SK-N-SH (cell line): ENCODE results near the gene PPID. TPM values are rescaled to one million over a fixed set of nuclear protein-coding genes. Genes with fewer than 3 reads are reported as not detected.

Experiments
- CTCF ChIA-PET: fragments of 300-600, 350-600 bp; formaldehyde crosslinking; extraction: SDS; loops from one replicate; lab custom pipeline; 2021; lab: Yijun Ruan, JAX
- POLR2A ChIA-PET: fragments of 350-600 bp; sonication (Branson Sonifier 250); formaldehyde crosslinking; extraction: SDS; loops from one replicate; lab custom pipeline; 2020; ENCODE audit warnings: antibody characterized with exemption, inconsistent platforms; lab: Yijun Ruan, JAX
- DNase-seq: peaks from one replicate; pipeline ENCODE4 v3.0.0; 2012
- H2AFZ ChIP-seq: fragments of 200-600 bp; sonication (generic); 2 replicates; pipeline ENCODE4 v1.8.1; 2016; ENCODE audit warnings: antibody characterized with exemption, mild to moderate bottlenecking, low read depth
- H3F3A ChIP-seq: fragments of 200-600 bp; sonication (generic); replicated peaks from 2 replicates; pipeline ENCODE3; 2016; ENCODE audit warnings: antibody characterized with exemption, mild to moderate bottlenecking; ENCODE audit not compliant: insufficient read depth
- H3K27ac ChIP-seq, 2 experiments: fragments of 200-500 bp in 1 of 2; fragments of 200-600 bp in 1 of 2; sonication (Bioruptor generic) in 1 of 2; sonication (generic), shearing (Covaris generic) in 1 of 2; 2 replicates each; pipeline versions ENCODE4 v1.5.1 to v1.6.1; 2014 to 2016; ENCODE audit warnings: low read depth in 2 of 2, inconsistent platforms in 1 of 2, low read length in 1 of 2, mild to moderate bottlenecking in 1 of 2, mixed read lengths in 1 of 2
- H3K27me3 ChIP-seq: fragments of 200-600 bp; sonication (generic), shearing (Covaris generic); 2 replicates; pipeline ENCODE4 v1.6.1; 2016; ENCODE audit warnings: mixed run types; ENCODE audit not compliant: insufficient read depth
- H3K36me3 ChIP-seq, 2 experiments: fragments of 200-500 bp in 1 of 2; fragments of 200-600 bp in 1 of 2; sonication (Bioruptor generic) in 1 of 2; sonication (generic) in 1 of 2; replicated peaks in 1 of 2; 2 replicates each; pipeline versions ENCODE3 to v1.5.1; 2014 to 2016; ENCODE audit warnings: low read length in 1 of 2, mild to moderate bottlenecking in 1 of 2; ENCODE audit not compliant: insufficient read depth in 2 of 2, control insufficient read depth in 1 of 2
- H3K4me1 ChIP-seq, 2 experiments: fragments of 200-500 bp in 1 of 2; fragments of 200-600 bp in 1 of 2; sonication (Bioruptor generic) in 1 of 2; sonication (generic), shearing (Covaris generic) in 1 of 2; 2 replicates each; pipeline versions ENCODE4 v1.5.1 to v1.6.1; 2014 to 2016; ENCODE audit warnings: low read depth in 1 of 2, low read length in 1 of 2, mixed run types in 1 of 2; ENCODE audit not compliant: insufficient read depth in 2 of 2, control insufficient read depth in 1 of 2
- H3K4me2 ChIP-seq: fragments of 200-600 bp; sonication (generic), shearing (Covaris generic); 2 replicates; pipeline ENCODE4 v1.6.1; 2017; ENCODE audit warnings: mixed run types
- H3K4me3 ChIP-seq, 2 experiments: fragments of 200-500 bp in 1 of 2; fragments of 200-600 bp in 1 of 2; sonication (Bioruptor generic) in 1 of 2; sonication (generic), shearing (Covaris generic) in 1 of 2; 2 replicates each; pipeline versions ENCODE4 v1.5.1 to v1.8.1; 2014 to 2016; ENCODE audit warnings: low read depth in 2 of 2, inconsistent platforms in 1 of 2, low read length in 1 of 2, mild to moderate bottlenecking in 1 of 2, mixed read lengths in 1 of 2, moderate library complexity in 1 of 2
- H3K79me2 ChIP-seq: fragments of 200-600 bp; sonication (generic); 2 replicates; pipeline ENCODE4 v1.8.1; 2017; ENCODE audit warnings: mild to moderate bottlenecking; ENCODE audit not compliant: insufficient read depth
- H3K9ac ChIP-seq: fragments of 200-600 bp; sonication (generic); 2 replicates; pipeline ENCODE4 v1.6.1; 2017; ENCODE audit warnings: mixed run types
- H3K9me2 ChIP-seq: fragments of 200-600 bp; sonication (generic); 2 replicates; pipeline ENCODE4 v1.6.1; 2017; ENCODE audit warnings: mixed run types
- H3K9me3 ChIP-seq: fragments of 200-600 bp; sonication (generic); 2 replicates; pipeline ENCODE4 v1.6.1; 2017; ENCODE audit warnings: mixed run types, mild to moderate bottlenecking, moderate library complexity
- H4K20me1 ChIP-seq: fragments of 200-600 bp; sonication (generic); 2 replicates; pipeline ENCODE4 v1.6.1; 2017; ENCODE audit warnings: mild to moderate bottlenecking, mixed run types; ENCODE audit not compliant: insufficient read depth
- CHD2 ChIP-seq: fragments of 150-350 bp; IDR thresholded peaks from 2 replicates; pipeline ENCODE4 v1.6.1; 2018; ENCODE audit warnings: low read length; ENCODE audit not compliant: partially characterized antibody
- ELF1 ChIP-seq: IDR thresholded peaks from 2 replicates; pipeline ENCODE4 v1.4.0; 2012
- FOSL2 ChIP-seq: IDR thresholded peaks from 2 replicates; pipeline ENCODE4 v1.4.0; 2012; ENCODE audit warnings: low read depth, mild to moderate bottlenecking, moderate library complexity, borderline replicate concordance
- GABPA ChIP-seq: IDR thresholded peaks from 2 replicates; pipeline ENCODE4 v1.4.0; 2012; ENCODE audit warnings: low read depth, mild to moderate bottlenecking
- GATA2 ChIP-seq: sonication (generic); formaldehyde crosslinking; IDR thresholded peaks from 2 replicates; pipeline ENCODE4 v1.5.0; 2020; ENCODE audit warnings: mild to moderate bottlenecking, missing genetic modification reagents
- IRF3 ChIP-seq: fragments of 150-350 bp; IDR thresholded peaks from 2 replicates; pipeline ENCODE4 v1.6.1; 2016; ENCODE audit warnings: mild to moderate bottlenecking, low read depth, low read length
- JUND ChIP-seq: IDR thresholded peaks from 2 replicates; pipeline ENCODE4 v1.4.0; 2012
- MAX ChIP-seq: IDR thresholded peaks from 2 replicates; pipeline ENCODE4 v1.4.0; 2012; ENCODE audit warnings: low read depth
- MEF2A ChIP-seq: IDR thresholded peaks from 2 replicates; pipeline ENCODE4 v1.4.0; 2012; ENCODE audit warnings: low read depth, borderline replicate concordance
- NRF1 ChIP-seq: IDR thresholded peaks from 2 replicates; pipeline ENCODE4 v1.6.1; 2012; ENCODE audit warnings: low read depth, mild to moderate bottlenecking, low read length
- PBX3 ChIP-seq: IDR thresholded peaks from 2 replicates; pipeline ENCODE4; 2012
- POLR2AphosphoS5 ChIP-seq: IDR thresholded peaks from 2 replicates; pipeline ENCODE4 v1.6.1; 2012; ENCODE audit warnings: low read depth, low read length
- RCOR1 ChIP-seq: fragments of 150-350 bp; IDR thresholded peaks from 2 replicates; pipeline ENCODE4 v1.6.1; 2017; ENCODE audit warnings: antibody characterized with exemption, low read length
- REST ChIP-seq: IDR thresholded peaks from 2 replicates; pipeline ENCODE4 v1.6.1; 2012; ENCODE audit warnings: mild to moderate bottlenecking, low read depth, low read length, moderate library complexity
- RFX5 ChIP-seq: IDR thresholded peaks from 2 replicates; pipeline ENCODE4 v1.6.1; 2012; ENCODE audit warnings: mild to moderate bottlenecking, improper control_type of control experiment, low read length
- SIN3A ChIP-seq: IDR thresholded peaks from 2 replicates; pipeline ENCODE4 v1.6.1; 2012; ENCODE audit warnings: low read depth, mild to moderate bottlenecking, low read length, moderate library complexity, borderline replicate concordance
- TCF12 ChIP-seq: IDR thresholded peaks from 2 replicates; pipeline ENCODE4 v1.4.0; 2012
- TEAD4 ChIP-seq: IDR thresholded peaks from 2 replicates; pipeline ENCODE4 v1.4.0; 2012; ENCODE audit warnings: mild to moderate bottlenecking, borderline replicate concordance; ENCODE audit not compliant: insufficient read depth
- WGBS: methylation state at CpG from one replicate; pipeline ENCODE4 v1.1.6; 2017; ENCODE audit warnings: low lambda C conversion rate; 5-methylcytosine and 5-hydroxymethylcytosine counted together
- polyA plus RNA-seq, 3 experiments: library from polyadenylated mRNA; depleted of rRNA; stranded (reverse); fragments of >200 nt; gene quantifications; 2 replicates each; pipeline ENCODE4 v1.2.3, GENCODE V29; 2012

Gene PPID
- polyA plus RNA-seq, 1 of the 3 experiments (the other 2 are of a cell fraction) = 20.2 TPM

- DNase-seq = no peak
- Histone ChIP-seq H4K20me1 (no peaks in the 10 kb centered on the region), H3K36me3 (no peaks in the 10 kb centered on the region), H3K9ac (no peak overlapping the region), H2AFZ (no peak overlapping the region), H3K9me2 (no peaks in the 10 kb centered on the region), H3F3A (no peaks in the 10 kb centered on the region), H3K79me2 (no peaks in the 10 kb centered on the region), H3K4me3 (no peak overlapping the region), H3K27me3 (no peaks in the 10 kb centered on the region), H3K4me2 (no peak overlapping the region), H3K4me1 (no peaks in the 10 kb centered on the region), H3K9me3 (no peaks in the 10 kb centered on the region), H3K27ac (no peak overlapping the region)
- CTCF ChIA-PET = interaction anchor here (0.7 to 2.1 kb wide), 2 partner anchors 25 to 462 kb away, joined by 3 to 5 read pairs; no protein-coding TSS in a partner anchor
- WGBS = 67% methylated on average over 3 of the region's 3 CpGs
- TF ChIP-seq TCF12 (no peak), RFX5 (no peak), GATA2 (CRISPR knock-in tag) (no peak), FOSL2 (no peak), NRF1 (no peak), IRF3 (no peak), PBX3 (no peak), REST (no peak), RCOR1 (no peak), JUND (no peak), MEF2A (no peak), POLR2AphosphoS5 (no peak), CHD2 (no peak), GABPA (no peak), TEAD4 (no peak), MAX (no peak), ELF1 (no peak), SIN3A (no peak)
- POLR2A ChIA-PET = no interaction called here
These were observed 18.3 kb upstream of the PPID start for GRCh38 chr4:158741326-158742021.
